Omental fat pad (tissue), 4 donors: ENCODE measurements around the gene REEP6. TPM values are rescaled to one million over a fixed set of nuclear protein-coding genes. Genes with fewer than 3 reads are reported as not detected.

Experiments
- ATAC-seq: fragments of 150-250 bp; one replicate; pipeline ENCODE4 v1.9.1; 2016; ENCODE audit warnings: mild to moderate bottlenecking, moderate library complexity; ENCODE audit not compliant: low FRiP score
- DNase-seq: peaks from one replicate; pipeline ENCODE4 v3.0.0-alpha.2; 2019; ENCODE audit warnings: low spot score
- total RNA-seq, 4 donors: library from RNA; depleted of rRNA; stranded (reverse); fragments of >200 nt; gene quantifications; one replicate each; pipeline ENCODE4 v1.1.0, GENCODE V29; 2016
- TF ChIP-seq, protein P1 (sequence below), 3 donors: fragments of 450-650 bp; IDR thresholded peaks; one replicate each; pipeline ENCODE4 v1.5.1; 2016 to 2017; ENCODE audit warnings: antibody characterized with exemption in 3 of 3, mild to moderate bottlenecking in 3 of 3, moderate library complexity in 2 of 3

Gene REEP6
- total RNA-seq, 4 donors from 2014 or later, result 1.6 to 4.5 (median 2.8) TPM

GRCh38 chr19:1453525-1454364 lies 37.2 kb upstream of the REEP6 start:
- no peak for DNase-seq
- no peak for ATAC-seq
- TF ChIP-seq, protein P1, sequence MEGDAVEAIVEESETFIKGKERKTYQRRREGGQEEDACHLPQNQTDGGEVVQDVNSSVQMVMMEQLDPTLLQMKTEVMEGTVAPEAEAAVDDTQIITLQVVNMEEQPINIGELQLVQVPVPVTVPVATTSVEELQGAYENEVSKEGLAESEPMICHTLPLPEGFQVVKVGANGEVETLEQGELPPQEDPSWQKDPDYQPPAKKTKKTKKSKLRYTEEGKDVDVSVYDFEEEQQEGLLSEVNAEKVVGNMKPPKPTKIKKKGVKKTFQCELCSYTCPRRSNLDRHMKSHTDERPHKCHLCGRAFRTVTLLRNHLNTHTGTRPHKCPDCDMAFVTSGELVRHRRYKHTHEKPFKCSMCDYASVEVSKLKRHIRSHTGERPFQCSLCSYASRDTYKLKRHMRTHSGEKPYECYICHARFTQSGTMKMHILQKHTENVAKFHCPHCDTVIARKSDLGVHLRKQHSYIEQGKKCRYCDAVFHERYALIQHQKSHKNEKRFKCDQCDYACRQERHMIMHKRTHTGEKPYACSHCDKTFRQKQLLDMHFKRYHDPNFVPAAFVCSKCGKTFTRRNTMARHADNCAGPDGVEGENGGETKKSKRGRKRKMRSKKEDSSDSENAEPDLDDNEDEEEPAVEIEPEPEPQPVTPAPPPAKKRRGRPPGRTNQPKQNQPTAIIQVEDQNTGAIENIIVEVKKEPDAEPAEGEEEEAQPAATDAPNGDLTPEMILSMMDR (IDR thresholded peaks at IDR 0.05), result no peak

- ATAC-seq (no peak), DNase-seq (no peak)
- TF ChIP-seq, protein P1 (IDR thresholded peaks at IDR 0.05), result no peak
Measured at GRCh38 chr19:1455002-1455335, 36.0 kb upstream of the REEP6 start.

GRCh38 chr19:1455336-1456120 lies 35.5 kb upstream of the REEP6 start:
- no peak for DNase-seq
- ATAC-seq, result no peak
- TF ChIP-seq, protein P1 (IDR thresholded peaks at IDR 0.05), result no peak

- no peak for DNase-seq
- TF ChIP-seq, protein P1 (IDR thresholded peaks at IDR 0.05), result no peak
- ATAC-seq, result no peak
Measured at GRCh38 chr19:1456121-1456900, 34.7 kb upstream of the REEP6 start.

DNA sequence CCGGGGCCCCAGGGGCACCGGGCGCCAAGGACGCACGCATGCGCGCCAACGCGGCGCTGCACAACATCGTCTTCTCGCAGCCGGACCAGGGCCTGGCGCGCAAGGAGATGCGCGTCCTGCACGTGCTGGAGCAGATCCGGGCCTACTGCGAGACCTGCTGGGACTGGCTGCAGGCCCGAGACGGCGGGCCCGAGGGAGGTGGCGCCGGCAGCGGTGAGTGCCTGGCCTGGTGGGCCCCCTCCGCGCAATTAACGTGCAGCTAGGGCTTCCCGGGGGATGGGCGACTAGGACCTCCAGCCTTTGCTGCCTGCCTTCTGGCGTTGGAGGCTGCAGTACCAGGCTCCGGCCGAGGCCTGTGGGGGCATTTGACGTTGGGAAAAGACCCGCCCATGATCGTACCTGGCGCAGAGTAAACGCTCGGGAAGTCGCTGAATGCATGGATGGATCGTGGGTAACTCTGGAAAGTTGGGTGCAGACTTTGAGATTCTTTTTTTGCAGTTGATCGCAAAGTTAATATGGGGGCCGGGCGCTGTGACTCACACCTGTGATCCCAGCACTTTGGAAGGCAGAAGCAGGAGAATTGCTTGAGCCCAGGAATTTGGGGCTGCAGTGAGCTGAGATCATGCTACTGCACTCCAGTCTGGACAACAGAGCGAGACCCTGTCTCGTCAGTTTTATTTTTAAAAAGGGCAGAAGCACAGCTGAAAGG lies 33.8 kb upstream of the REEP6 start:
- DNase-seq, result no peak
- no peak for ATAC-seq
- TF ChIP-seq, protein P1 (IDR thresholded peaks at IDR 0.05), result no peak

GRCh38 chr19:1457892-1458291 lies 33.1 kb upstream of the REEP6 start:
- TF ChIP-seq, protein P1 (IDR thresholded peaks at IDR 0.05), result no peak
- no peak for DNase-seq
- no peak for ATAC-seq
